ENCODE results near the gene MPP7.
"Not testable (repeated sequence)": the region's sequence is repeated elsewhere in the genome, so short reads cannot be mapped to it uniquely, and the experiment has no call there.

MPP7 gene

GRCh38 chr10:28302638-28303488 is at the start of gene MPP7:
TSS of gene MPP7 (minus strand) at chr10:28303064. CDS start at chr10:28238604, 64,460 bp downstream.
- Mint-ChIP-seq H3K9me3 (no peaks in the 10 kb centered on the region), H3K4me3 (peak within 1 kb of the TSS; percentile 87), H3K4me1 (peaks cover 37% of the 10 kb centered on the region), H3K27ac (peak within 1 kb of the TSS; percentile 88), H3K36me3 (no peaks in the 10 kb centered on the region)
- DNase-seq (ENCODE audit: low spot score in 2 of 2) (peak; percentile 88 to 95), ATAC-seq (peak; percentile 96)

GRCh38 chr10:28349892-28350291 is 47.0 kb upstream of the MPP7 start:
- Mint-ChIP-seq H3K9me3 (peaks cover 5% of the 10 kb centered on the region), H3K4me3 (no peak overlapping the region), H3K4me1 (no peaks in the 10 kb centered on the region), H3K27ac (no peak overlapping the region), H3K36me3 (no peaks in the 10 kb centered on the region)
- no peak for ATAC-seq
- DNase-seq (ENCODE audit: low spot score in 2 of 2) = no peak

- Mint-ChIP-seq H3K4me1 (no peaks in the 10 kb centered on the region), H3K36me3 (no peaks in the 10 kb centered on the region), H3K9me3 (peaks cover 5% of the 10 kb centered on the region), H3K4me3 (no peak overlapping the region), H3K27ac (no peak overlapping the region)
- no peak for DNase-seq (ENCODE audit: low spot score in 2 of 2)
- ATAC-seq = no peak
Observed at GRCh38 chr10:28343987-28344895, 41.4 kb upstream of the MPP7 start.

- H3K4me1 Mint-ChIP-seq = no peaks in the 10 kb centered on the region
- no peak for DNase-seq (ENCODE audit: low spot score in 2 of 2)
- no peak overlapping the region for H3K4me3 Mint-ChIP-seq
- ATAC-seq = no peak
- peaks cover 5% of the 10 kb centered on the region for H3K9me3 Mint-ChIP-seq
- no peaks in the 10 kb centered on the region for H3K36me3 Mint-ChIP-seq
- no peak overlapping the region for H3K27ac Mint-ChIP-seq
Observed at GRCh38 chr10:28343252-28343651, 40.4 kb upstream of the MPP7 start.

DNA sequence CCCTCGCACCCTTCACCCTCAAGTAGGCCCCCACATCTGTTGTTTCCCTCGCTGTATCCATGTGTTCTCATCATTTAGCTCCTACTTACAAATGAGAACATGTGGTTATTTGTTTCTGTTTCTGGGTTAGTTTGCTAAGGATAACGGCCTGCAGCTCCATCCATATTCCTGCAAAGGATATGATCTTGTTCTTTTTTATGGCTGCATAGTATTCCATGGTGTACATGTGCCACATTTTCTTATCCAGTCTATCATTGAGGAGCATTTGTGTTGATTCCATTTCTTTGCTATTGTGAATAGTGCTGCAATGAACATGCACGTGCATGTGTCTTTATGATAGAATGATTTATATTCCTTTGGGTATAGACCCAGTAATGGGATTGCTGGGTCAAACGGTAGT is 38.8 kb upstream of the MPP7 start:
- not testable (repeated sequence) for ATAC-seq; DNase-seq (ENCODE audit: low spot score in 2 of 2); H3K36me3 Mint-ChIP-seq; H3K27ac Mint-ChIP-seq; H3K4me1 Mint-ChIP-seq; H3K9me3 Mint-ChIP-seq; H3K4me3 Mint-ChIP-seq

DNA sequence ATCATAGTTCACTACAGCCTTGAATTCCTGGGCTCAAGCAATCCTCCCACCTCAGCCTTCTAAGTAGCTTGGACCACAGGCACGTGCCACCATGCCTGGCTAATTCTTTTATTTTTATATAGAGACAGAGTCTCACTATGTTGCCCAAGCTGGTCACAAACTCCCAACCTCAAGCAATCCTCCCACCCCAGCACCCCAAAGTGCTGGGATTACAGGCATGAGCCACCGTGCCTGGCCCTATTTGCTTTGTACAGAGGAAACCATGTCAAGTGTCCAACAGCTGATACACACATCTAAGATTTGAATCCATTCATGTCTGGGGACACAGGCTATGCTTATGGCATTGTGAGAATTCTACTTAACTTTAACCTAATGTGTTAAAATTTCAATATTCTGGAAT is 29.9 kb upstream of the MPP7 start:
- Mint-ChIP-seq H3K27ac (peak overlapping the region; percentile 99), H3K4me1 (peaks cover 55% of the 10 kb centered on the region), H3K9me3 (no peaks in the 10 kb centered on the region), H3K4me3 (peak overlapping the region; percentile 79), H3K36me3 (peaks cover 29% of the 10 kb centered on the region)
- DNase-seq (ENCODE audit: low spot score in 2 of 2) (no peak), ATAC-seq (no peak)

DNA sequence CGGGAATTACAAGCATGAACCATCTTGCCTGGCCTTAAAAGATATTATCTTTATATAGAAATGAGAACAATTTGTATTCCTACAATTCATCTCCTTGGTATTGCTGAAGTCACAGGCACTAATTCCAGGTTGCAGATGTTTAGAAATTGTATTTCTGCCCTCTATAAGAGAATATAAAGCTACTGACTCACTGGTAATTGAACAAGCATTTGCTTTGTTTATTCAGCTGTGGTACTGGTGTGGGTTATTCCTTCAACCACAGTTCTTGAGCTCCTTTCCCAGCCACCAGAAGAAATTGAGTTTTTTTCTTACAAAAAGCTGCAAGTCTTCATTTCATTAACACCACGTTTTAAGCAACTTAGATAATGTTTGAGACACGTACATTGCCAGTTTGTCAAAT is 29.0 kb upstream of the MPP7 start:
- DNase-seq (ENCODE audit: low spot score in 2 of 2) = no peak
- Mint-ChIP-seq H3K4me3 (peak overlapping the region; percentile 79), H3K4me1 (peaks cover 51% of the 10 kb centered on the region), H3K27ac (peak overlapping the region; percentile 99), H3K9me3 (no peaks in the 10 kb centered on the region), H3K36me3 (peaks cover 29% of the 10 kb centered on the region)
- no peak for ATAC-seq

- peaks cover 51% of the 10 kb centered on the region for H3K4me1 Mint-ChIP-seq
- H3K4me3 Mint-ChIP-seq = peak overlapping the region; percentile 66
- DNase-seq (ENCODE audit: low spot score in 2 of 2) (no peak), ATAC-seq (no peak)
- no peaks in the 10 kb centered on the region for H3K9me3 Mint-ChIP-seq
- peaks cover 29% of the 10 kb centered on the region for H3K36me3 Mint-ChIP-seq
- peak overlapping the region; percentile 94 for H3K27ac Mint-ChIP-seq
Observed at GRCh38 chr10:28331066-28331465, 28.2 kb upstream of the MPP7 start.

- DNase-seq (ENCODE audit: low spot score in 2 of 2) (no peak), ATAC-seq (no peak)
- H3K4me1 Mint-ChIP-seq = peaks cover 42% of the 10 kb centered on the region
- no peaks in the 10 kb centered on the region for H3K9me3 Mint-ChIP-seq
- no peak overlapping the region for H3K27ac Mint-ChIP-seq
- no peak overlapping the region for H3K4me3 Mint-ChIP-seq
- H3K36me3 Mint-ChIP-seq = peaks cover 9% of the 10 kb centered on the region
Observed at GRCh38 chr10:28328346-28328745, 25.5 kb upstream of the MPP7 start.

DNA sequence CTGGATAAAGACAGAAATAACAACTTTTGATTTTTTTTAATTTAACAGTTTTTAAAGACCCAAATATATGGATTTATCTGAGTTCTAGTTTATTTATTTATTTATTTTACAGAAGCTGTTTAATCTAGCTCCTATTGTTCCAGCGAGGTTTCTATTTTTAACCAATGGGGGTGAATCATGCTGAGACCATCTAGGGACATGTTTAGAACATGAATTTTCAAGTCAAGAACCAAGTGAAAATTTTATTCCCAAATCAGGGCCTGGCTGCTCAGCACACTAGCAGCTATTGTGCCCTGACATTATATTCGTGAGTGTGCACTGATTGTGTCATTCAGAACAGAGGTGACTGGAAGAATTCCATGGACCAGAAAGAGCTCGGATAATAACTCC is 24.6 kb upstream of the MPP7 start:
- Mint-ChIP-seq H3K27ac (peak overlapping the region; percentile 62), H3K9me3 (no peaks in the 10 kb centered on the region), H3K36me3 (no peaks in the 10 kb centered on the region), H3K4me1 (peaks cover 42% of the 10 kb centered on the region), H3K4me3 (peak overlapping the region; percentile 45)
- no peak for ATAC-seq
- DNase-seq (ENCODE audit: low spot score in 2 of 2) = no peak

GRCh38 chr10:28326516-28327490 is 23.9 kb upstream of the MPP7 start:
- ATAC-seq (no peak), DNase-seq (ENCODE audit: low spot score in 2 of 2) (no peak)
- Mint-ChIP-seq H3K27ac (peak overlapping the region; percentile 62), H3K36me3 (no peaks in the 10 kb centered on the region), H3K9me3 (no peaks in the 10 kb centered on the region), H3K4me3 (peak overlapping the region; percentile 45), H3K4me1 (peaks cover 45% of the 10 kb centered on the region)

DNA sequence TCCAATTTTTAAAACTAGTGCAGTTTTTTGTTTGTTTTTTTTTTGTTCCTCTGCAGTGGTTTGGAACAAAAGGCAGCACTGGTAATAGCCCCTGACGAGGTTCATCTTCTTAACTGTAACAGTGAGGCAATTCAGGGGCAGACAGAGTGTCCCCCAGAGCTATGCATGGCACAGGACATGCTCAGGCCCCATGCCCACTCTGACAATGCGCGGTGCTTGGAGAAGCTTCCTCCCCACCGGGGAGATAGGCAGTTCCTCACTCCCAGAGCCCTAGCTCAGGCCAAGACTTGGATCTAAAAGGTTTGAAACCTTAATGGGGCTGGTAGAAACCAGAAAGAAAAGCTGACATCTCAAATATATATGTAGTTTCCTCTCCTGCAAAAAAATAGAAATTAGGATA is 17.9 kb upstream of the MPP7 start:
- ATAC-seq (no peak), DNase-seq (ENCODE audit: low spot score in 2 of 2) (no peak)
- H3K4me3 Mint-ChIP-seq = no peak overlapping the region
- H3K36me3 Mint-ChIP-seq = no peaks in the 10 kb centered on the region
- H3K27ac Mint-ChIP-seq = no peak overlapping the region
- H3K9me3 Mint-ChIP-seq = no peaks in the 10 kb centered on the region
- H3K4me1 Mint-ChIP-seq = peaks cover 17% of the 10 kb centered on the region

GRCh38 chr10:28320090-28320489 is 17.2 kb upstream of the MPP7 start:
- H3K4me1 Mint-ChIP-seq = peaks cover 16% of the 10 kb centered on the region
- DNase-seq (ENCODE audit: low spot score in 2 of 2) = no peak
- ATAC-seq = no peak
- H3K36me3 Mint-ChIP-seq = no peaks in the 10 kb centered on the region
- no peak overlapping the region for H3K4me3 Mint-ChIP-seq
- H3K9me3 Mint-ChIP-seq = no peaks in the 10 kb centered on the region
- H3K27ac Mint-ChIP-seq = no peak overlapping the region

- not testable (repeated sequence) for H3K36me3 Mint-ChIP-seq; DNase-seq (ENCODE audit: low spot score in 2 of 2); H3K4me3 Mint-ChIP-seq; ATAC-seq; H3K9me3 Mint-ChIP-seq
- Mint-ChIP-seq H3K27ac (peak overlapping the region; percentile 55), H3K4me1 (peaks cover 18% of the 10 kb centered on the region)
Observed at GRCh38 chr10:28319061-28319460, 16.2 kb upstream of the MPP7 start.

DNA sequence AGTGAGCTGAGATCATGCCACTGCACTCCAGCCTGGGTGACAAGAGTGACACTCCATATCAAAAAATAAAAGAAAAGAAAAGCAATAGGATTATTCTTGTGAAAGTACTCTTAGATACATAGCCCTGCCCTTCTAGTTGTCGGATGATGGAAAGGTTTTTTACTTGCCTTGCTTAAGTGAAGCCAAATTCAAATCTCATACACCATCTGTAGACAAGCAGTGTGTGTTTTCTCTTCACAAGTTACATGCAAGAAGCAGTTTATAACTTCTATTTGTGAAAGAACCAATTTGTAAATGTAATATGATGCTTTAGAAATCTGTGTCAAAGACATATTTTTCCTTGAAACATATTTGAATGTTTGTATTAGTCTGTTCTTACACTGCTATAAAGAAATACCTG is 15.8 kb upstream of the MPP7 start:
- Mint-ChIP-seq H3K36me3 (no peaks in the 10 kb centered on the region), H3K4me3 (no peak overlapping the region), H3K4me1 (peaks cover 18% of the 10 kb centered on the region), H3K9me3 (no peaks in the 10 kb centered on the region), H3K27ac (peak overlapping the region; percentile 55)
- no peak for ATAC-seq
- no peak for DNase-seq (ENCODE audit: low spot score in 2 of 2)

Measured in stimulated activated effector memory CD8-positive, alpha-beta T cell treated with anti-CD3 and anti-CD28 coated beads, Interleukin-12 subunit alpha, Interleukin-12 subunit beta, amount 100 ng/mL, for 72 hours (primary cell).